ENCODE measurements around the gene CRKL. TPM values are rescaled to one million over a fixed set of nuclear protein-coding genes. Genes with fewer than 3 reads are reported as not detected.

CRKL gene
- polyA plus RNA-seq, 3 donors = 63.1 to 65.0 (median 64.5) TPM

Other genes with a start within 250 kb of the CRKL start
- 1 to 10 TPM; 2.3 to 4.4 (median 3.8) TPM for gene SERPIND1, start 143.3 kb upstream of the CRKL start, polyA plus RNA-seq (ENCODE audit: insufficient read length in 3 of 3)
- 10 to 100 TPM; 56.5 to 58.7 (median 57.4) TPM for gene PI4KA, start 58.6 kb upstream of the CRKL start, polyA plus RNA-seq (ENCODE audit: insufficient read length in 3 of 3)
- 10 to 100 TPM; 34.0 to 34.9 (median 34.6) TPM for gene SNAP29, start 58.4 kb upstream of the CRKL start, polyA plus RNA-seq (ENCODE audit: insufficient read length in 3 of 3)
- gene AIFM3, start 49.8 kb downstream of the CRKL start, polyA plus RNA-seq (ENCODE audit: insufficient read length in 3 of 3) = under 1 TPM; 0.69 to 0.97 (median 0.76) TPM
- 10 to 100 TPM; 35.7 to 42.8 (median 37.3) TPM for gene LZTR1, start 64.9 kb downstream of the CRKL start, polyA plus RNA-seq (ENCODE audit: insufficient read length in 3 of 3)
- gene THAP7, start 84.7 kb downstream of the CRKL start, polyA plus RNA-seq (ENCODE audit: insufficient read length in 3 of 3) = 10 to 100 TPM; 15.4 to 17.2 (median 16.1) TPM
- gene P2RX6, start 97.8 kb downstream of the CRKL start, polyA plus RNA-seq (ENCODE audit: insufficient read length in 3 of 3) = 1 to 10 TPM in 2 of 3 donors, under 1 TPM in 1; 0.89 to 1.4 (median 1.1) TPM
- gene SLC7A4, start 115.2 kb downstream of the CRKL start, polyA plus RNA-seq (ENCODE audit: insufficient read length in 3 of 3) = 1 to 10 TPM in 2 of 3 donors, under 1 TPM in 1; 0.94 to 1.5 (median 1.4) TPM
- gene LRRC74B, start 128.5 kb downstream of the CRKL start, polyA plus RNA-seq (ENCODE audit: insufficient read length in 3 of 3) = under 1 TPM; 0.07 to 0.20 (median 0.11) TPM

Measured in right renal cortex interstitium (tissue), 3 donors.